IPS DF 6.9 (cell line): ENCODE data around the gene JADE2.
"Not testable (repeated sequence)": the region's sequence is repeated elsewhere in the genome, so short reads cannot be mapped to it uniquely, and the experiment has no call there.

Source experiments
- DNase-seq: peaks from one replicate; pipeline ENCODE4 v3.0.0-alpha.2; 2013; ENCODE audit warnings: low read depth, low spot score
- H3K27ac ChIP-seq: one replicate; pipeline ENCODE4 v1.5.1; 2013; ENCODE audit warnings: low read length, control low read depth
- H3K27me3 ChIP-seq: 2 replicates; pipeline ENCODE4 v1.6.1; 2013; ENCODE audit warnings: mild to moderate bottlenecking, low read length; ENCODE audit not compliant: control insufficient read depth, insufficient read depth
- H3K36me3 ChIP-seq: 2 replicates; pipeline ENCODE4 v1.6.1; 2013; ENCODE audit warnings: low read length; ENCODE audit not compliant: control insufficient read depth, insufficient read depth
- H3K4me1 ChIP-seq: 2 replicates; pipeline ENCODE4 v1.6.1; 2013; ENCODE audit warnings: low read length; ENCODE audit not compliant: control insufficient read depth, insufficient read depth
- H3K4me3 ChIP-seq: 2 replicates; pipeline ENCODE4 v1.5.1; 2013; ENCODE audit warnings: mild to moderate bottlenecking, low read length
- H3K9me3 ChIP-seq: 2 replicates; pipeline ENCODE4 v1.6.1; 2013; ENCODE audit warnings: low read length, inconsistent platforms; ENCODE audit not compliant: control insufficient read depth, insufficient read depth
- WGBS: extraction: QIAGEN DNeasy Blood & Tissue Kit; methylation state at CpG from one replicate; pipeline ENCODE4 v1.1.7; 2013; ENCODE audit warnings: mixed read lengths, missing lambda C conversion rate; ENCODE audit not compliant: insufficient read length, insufficient coverage; 5-methylcytosine and 5-hydroxymethylcytosine counted together

Gene JADE2

GRCh38 chr5:134508521-134509195 lies 16.8 kb upstream of the JADE2 start:
- H3K4me1 ChIP-seq, result peaks cover 25% of the 10 kb centered on the region
- no peaks in the 10 kb centered on the region for H3K36me3 ChIP-seq
- no peaks in the 10 kb centered on the region for H3K27me3 ChIP-seq
- H3K27ac ChIP-seq, result no peak overlapping the region
- no peak overlapping the region for H3K4me3 ChIP-seq
- no peak for DNase-seq
- H3K9me3 ChIP-seq, result no peaks in the 10 kb centered on the region
- no CpG with 5 or more reads among the region's 8 CpGs for WGBS

DNA sequence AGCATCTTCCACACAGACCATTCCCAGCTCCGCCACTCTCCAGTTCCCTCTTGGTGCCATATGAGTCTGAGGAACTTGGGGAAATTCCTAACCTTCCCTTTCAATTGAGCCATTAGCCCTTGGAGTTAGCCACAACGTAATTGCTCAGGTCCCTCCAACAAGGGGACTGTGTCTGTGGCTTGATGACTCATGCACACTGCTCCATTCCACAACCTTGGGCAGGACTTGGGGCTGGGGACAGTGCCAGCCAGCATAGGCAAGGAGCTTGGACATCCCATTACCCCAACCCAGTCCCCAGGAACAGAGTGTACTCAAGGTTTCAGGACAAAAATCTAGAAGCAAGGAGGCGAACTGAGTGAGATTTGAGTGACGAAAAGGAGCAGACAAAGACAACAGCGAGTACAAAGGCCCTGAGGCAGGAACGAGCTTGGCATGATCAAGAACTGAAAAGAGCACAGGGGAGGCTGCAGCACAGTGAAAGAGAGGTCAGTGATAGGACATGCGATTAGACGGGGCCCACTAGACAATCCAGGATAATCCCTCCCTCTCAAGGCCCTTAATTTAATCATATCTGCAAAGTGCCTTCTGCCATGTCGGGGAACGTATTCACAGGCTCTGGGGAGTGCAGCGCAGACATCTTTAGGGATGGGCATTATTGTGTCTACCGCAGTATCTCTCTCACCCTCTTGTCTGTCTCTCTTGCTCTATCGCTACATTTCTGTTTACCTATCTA lies 16.0 kb upstream of the JADE2 start:
- WGBS, result no CpG with 5 or more reads among the region's 13 CpGs
- H3K36me3 ChIP-seq, result no peaks in the 10 kb centered on the region
- no peak overlapping the region for H3K27ac ChIP-seq
- H3K4me1 ChIP-seq, result peaks cover 25% of the 10 kb centered on the region
- no peaks in the 10 kb centered on the region for H3K9me3 ChIP-seq
- no peaks in the 10 kb centered on the region for H3K27me3 ChIP-seq
- no peak for DNase-seq
- H3K4me3 ChIP-seq, result no peak overlapping the region

- H3K27ac ChIP-seq, result no peak overlapping the region
- no peak for DNase-seq
- peaks cover 23% of the 10 kb centered on the region for H3K4me1 ChIP-seq
- no CpG with 5 or more reads among the region's 9 CpGs for WGBS
- H3K36me3 ChIP-seq, result no peaks in the 10 kb centered on the region
- H3K27me3 ChIP-seq, result no peaks in the 10 kb centered on the region
- no peaks in the 10 kb centered on the region for H3K9me3 ChIP-seq
- no peak overlapping the region for H3K4me3 ChIP-seq
Observed at GRCh38 chr5:134510970-134511795, 14.3 kb upstream of the JADE2 start.

- no peak overlapping the region for H3K27ac ChIP-seq
- DNase-seq, result no peak
- no peaks in the 10 kb centered on the region for H3K9me3 ChIP-seq
- no peaks in the 10 kb centered on the region for H3K36me3 ChIP-seq
- WGBS, result no CpG with 5 or more reads among the region's 7 CpGs
- no peaks in the 10 kb centered on the region for H3K27me3 ChIP-seq
- H3K4me3 ChIP-seq, result no peak overlapping the region
- peaks cover 15% of the 10 kb centered on the region for H3K4me1 ChIP-seq
Observed at GRCh38 chr5:134511796-134512660, 13.4 kb upstream of the JADE2 start.

DNA sequence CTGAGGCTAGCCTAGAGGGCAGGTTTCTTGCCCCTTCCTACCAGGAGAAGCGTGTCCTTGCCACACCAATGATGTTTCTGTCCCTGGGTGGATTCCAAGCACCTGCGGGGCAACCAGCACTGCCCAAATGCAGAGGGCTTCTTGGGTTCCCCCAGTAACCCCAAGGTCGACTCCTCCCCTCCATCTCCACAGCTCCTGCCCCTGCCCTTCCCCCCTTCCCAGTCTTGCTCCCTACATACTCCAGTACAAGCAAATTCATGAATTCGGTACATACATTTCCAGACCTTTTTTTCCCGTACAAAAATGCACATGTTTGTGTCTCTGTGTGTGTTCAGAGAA lies 12.8 kb upstream of the JADE2 start:
- peaks cover 14% of the 10 kb centered on the region for H3K4me1 ChIP-seq
- H3K27me3 ChIP-seq, result no peaks in the 10 kb centered on the region
- H3K9me3 ChIP-seq, result no peaks in the 10 kb centered on the region
- DNase-seq, result no peak
- no peaks in the 10 kb centered on the region for H3K36me3 ChIP-seq
- WGBS, result no CpG with 5 or more reads among the region's 5 CpGs
- no peak overlapping the region for H3K4me3 ChIP-seq
- no peak overlapping the region for H3K27ac ChIP-seq

DNA sequence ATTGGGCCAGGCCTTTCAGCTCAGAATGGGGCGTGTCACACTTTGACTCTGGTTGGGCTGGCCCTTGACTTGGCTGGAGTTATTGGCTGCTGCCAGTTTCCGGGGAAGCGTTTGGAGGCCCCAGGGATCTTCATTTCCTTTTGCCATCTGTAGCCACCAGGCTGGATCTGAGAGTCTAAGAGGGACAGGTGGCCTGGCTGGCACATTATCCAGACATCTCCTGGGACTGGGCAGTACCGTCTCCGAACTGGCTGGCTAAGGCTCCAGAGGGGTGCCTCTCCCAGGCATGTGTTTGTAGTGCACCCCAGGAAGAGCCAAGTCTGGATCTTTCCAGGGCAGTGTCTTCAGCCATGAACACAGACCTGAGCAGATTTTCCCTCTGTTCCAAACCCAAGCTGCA lies 9.7 kb upstream of the JADE2 start:
- no CpG with 5 or more reads among the region's 5 CpGs for WGBS
- Histone ChIP-seq H3K4me1 (peaks cover 12% of the 10 kb centered on the region), H3K9me3 (no peaks in the 10 kb centered on the region), H3K27me3 (no peaks in the 10 kb centered on the region), H3K4me3 (no peak overlapping the region), H3K36me3 (no peaks in the 10 kb centered on the region), H3K27ac (no peak overlapping the region)
- no peak for DNase-seq

GRCh38 chr5:134516984-134517383 lies 8.5 kb upstream of the JADE2 start:
- not testable (repeated sequence) for H3K27ac ChIP-seq, H3K4me1 ChIP-seq, DNase-seq, H3K9me3 ChIP-seq, H3K27me3 ChIP-seq, H3K4me3 ChIP-seq, H3K36me3 ChIP-seq
- WGBS, result no CpG with 5 or more reads among the region's 8 CpGs

DNA sequence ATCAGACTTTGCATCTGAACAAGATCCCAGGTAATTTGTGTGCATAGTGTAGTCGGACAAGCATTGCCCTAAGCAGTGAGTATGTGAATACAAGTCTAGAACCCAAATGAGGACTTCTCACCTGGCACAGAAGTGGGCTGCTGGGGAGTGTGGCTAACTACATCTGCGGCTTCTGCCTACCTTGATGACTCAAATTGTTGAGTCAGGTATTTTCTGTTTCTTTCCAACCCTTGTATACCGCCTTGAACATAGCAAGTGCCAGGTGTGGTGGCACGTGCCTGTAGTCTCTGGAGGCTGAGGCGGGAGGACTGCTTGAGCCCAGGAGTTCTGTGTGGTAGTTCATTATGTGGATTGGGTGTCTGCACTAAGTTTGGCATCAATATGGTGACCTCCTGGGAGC lies 7.9 kb upstream of the JADE2 start:
- H3K4me3 ChIP-seq, result no peak overlapping the region
- no peaks in the 10 kb centered on the region for H3K36me3 ChIP-seq
- no peak overlapping the region for H3K27ac ChIP-seq
- WGBS, result no CpG with 5 or more reads among the region's 5 CpGs
- H3K27me3 ChIP-seq, result no peaks in the 10 kb centered on the region
- H3K9me3 ChIP-seq, result no peaks in the 10 kb centered on the region
- no peak for DNase-seq
- H3K4me1 ChIP-seq, result peaks cover 2% of the 10 kb centered on the region

DNA sequence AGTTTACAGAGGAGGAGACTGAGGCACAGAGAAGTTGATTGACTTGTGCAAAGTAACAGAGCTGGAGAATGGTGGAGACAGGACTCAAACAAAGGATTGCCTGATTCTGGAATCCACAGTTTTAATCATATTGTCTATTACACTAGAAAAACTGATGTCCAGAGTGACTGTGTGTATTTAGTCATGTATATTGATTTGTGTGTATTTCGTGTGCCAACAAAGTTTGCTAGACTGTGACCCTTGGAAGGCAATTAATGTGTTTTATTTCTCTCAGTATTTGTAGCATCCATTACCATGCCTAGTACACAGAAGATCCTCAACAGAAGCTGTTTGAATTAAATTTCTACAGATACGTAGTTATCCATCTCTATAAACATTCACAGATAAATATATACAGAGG lies 5.5 kb upstream of the JADE2 start:
- H3K4me3 ChIP-seq, result no peak overlapping the region
- no peak for DNase-seq
- no peaks in the 10 kb centered on the region for H3K4me1 ChIP-seq
- no peaks in the 10 kb centered on the region for H3K27me3 ChIP-seq
- WGBS, result no CpG with 5 or more reads among the region's 2 CpGs
- no peaks in the 10 kb centered on the region for H3K36me3 ChIP-seq
- no peak overlapping the region for H3K27ac ChIP-seq
- no peaks in the 10 kb centered on the region for H3K9me3 ChIP-seq

GRCh38 chr5:134521841-134522240 lies 3.6 kb upstream of the JADE2 start:
- Histone ChIP-seq H3K27me3 (no peaks in the 10 kb centered on the region), H3K4me1 (no peaks in the 10 kb centered on the region), H3K4me3 (no peak overlapping the region), H3K9me3 (no peaks in the 10 kb centered on the region), H3K36me3 (no peaks in the 10 kb centered on the region), H3K27ac (no peak overlapping the region)
- DNase-seq, result no peak
- WGBS, result no CpG with 5 or more reads among the region's 3 CpGs
